Astrocyte (in vitro differentiated cells and primary cell): ENCODE results near the gene TUT1. TPM values are rescaled to one million over a fixed set of nuclear protein-coding genes. Genes with fewer than 3 reads are reported as not detected.
A peak's percentile ranks its signal among the peaks of the same experiment; 100 is the strongest.

Source experiments
- DNase-seq: peaks from one replicate; pipeline ENCODE4 v3.0.0-alpha.2; 2010; ENCODE audit warnings: low read depth
- FAIRE-seq: peaks from 2 replicates; lab custom pipeline; 2011; peaks lifted over from hg19 to GRCh38; lab: Jason Lieb, UNC
- H2AFZ ChIP-seq: 2 replicates; pipeline ENCODE4 v1.6.0; 2012; ENCODE audit warnings: low read depth, low read length, inconsistent platforms
- H3K27ac ChIP-seq: 2 replicates; pipeline ENCODE4 v1.5.1; 2011; ENCODE audit warnings: low read depth, low read length, inconsistent platforms
- H3K27me3 ChIP-seq: 2 replicates; pipeline ENCODE4 v1.6.0; 2011; ENCODE audit warnings: low read length, inconsistent platforms; ENCODE audit not compliant: insufficient read depth
- H3K36me3 ChIP-seq: 2 replicates; pipeline ENCODE4 v1.5.1; 2011; ENCODE audit warnings: low read length, inconsistent platforms; ENCODE audit not compliant: insufficient read depth
- H3K4me1 ChIP-seq: 2 replicates; pipeline ENCODE4 v1.5.1; 2011; ENCODE audit warnings: low read length, inconsistent platforms; ENCODE audit not compliant: insufficient read depth
- H3K4me2 ChIP-seq: 2 replicates; pipeline ENCODE4 v1.6.0; 2012; ENCODE audit warnings: low read length, inconsistent platforms
- H3K4me3 ChIP-seq: 2 replicates; pipeline ENCODE4 v1.5.1; 2011; ENCODE audit warnings: low read depth, mild to moderate bottlenecking, low read length, inconsistent platforms; ENCODE audit not compliant: insufficient read depth
- H3K79me2 ChIP-seq: 2 replicates; pipeline ENCODE4 v1.6.0; 2012; ENCODE audit warnings: mild to moderate bottlenecking, low read length, inconsistent platforms; ENCODE audit not compliant: insufficient read depth
- H3K9ac ChIP-seq: 2 replicates; pipeline ENCODE4 v1.6.0; 2012; ENCODE audit warnings: mild to moderate bottlenecking, low read length, inconsistent platforms
- H3K9me3 ChIP-seq: 2 replicates; pipeline ENCODE4 v1.5.1; 2012; ENCODE audit warnings: low read depth, mild to moderate bottlenecking, low read length, inconsistent platforms; ENCODE audit not compliant: insufficient read depth
- H4K20me1 ChIP-seq: 2 replicates; pipeline ENCODE4 v1.6.0; 2012; ENCODE audit warnings: low read length, inconsistent platforms; ENCODE audit not compliant: insufficient read depth
- H3K27ac Mint-ChIP-seq: one replicate; pipeline ENCODE4 v1.8.0; 2021; ENCODE audit warnings: mild to moderate bottlenecking, mixed read lengths; ENCODE audit not compliant: unreplicated experiment
- H3K27me3 Mint-ChIP-seq: one replicate; pipeline ENCODE4 v1.8.0; 2021; ENCODE audit warnings: low read depth, mixed read lengths; ENCODE audit not compliant: unreplicated experiment
- H3K36me3 Mint-ChIP-seq: one replicate; pipeline ENCODE4 v1.8.0; 2021; ENCODE audit warnings: low read depth, mixed read lengths; ENCODE audit not compliant: unreplicated experiment
- H3K4me1 Mint-ChIP-seq: one replicate; pipeline ENCODE4 v1.8.0; 2021; ENCODE audit warnings: low read depth, mixed read lengths; ENCODE audit not compliant: unreplicated experiment
- H3K4me3 Mint-ChIP-seq: one replicate; pipeline ENCODE4 v1.8.0; 2021; ENCODE audit warnings: mild to moderate bottlenecking, moderate library complexity, mixed read lengths; ENCODE audit not compliant: unreplicated experiment
- H3K9me3 Mint-ChIP-seq: one replicate; pipeline ENCODE4 v1.8.0; 2021; ENCODE audit warnings: mild to moderate bottlenecking, mixed read lengths; ENCODE audit not compliant: unreplicated experiment
- EZH2 ChIP-seq: IDR thresholded peaks from 2 replicates; pipeline ENCODE4 v1.6.1; 2012; ENCODE audit warnings: mild to moderate bottlenecking, low read length, inconsistent platforms; ENCODE audit not compliant: insufficient read depth
- total RNA-seq: library from RNA; stranded (reverse); gene quantifications from 2 replicates; pipeline ENCODE4 v1.2.1, GENCODE V29; 2021
- TF ChIP-seq, protein P1 (sequence below): IDR thresholded peaks from 2 replicates; pipeline ENCODE4 v1.5.1; 2011; ENCODE audit warnings: low read depth, mild to moderate bottlenecking, inconsistent platforms, low read length, moderate library complexity; ENCODE audit not compliant: insufficient read depth

TUT1 gene
- total RNA-seq, 1 donor from 2014 or later = 18.3 TPM

DNA sequence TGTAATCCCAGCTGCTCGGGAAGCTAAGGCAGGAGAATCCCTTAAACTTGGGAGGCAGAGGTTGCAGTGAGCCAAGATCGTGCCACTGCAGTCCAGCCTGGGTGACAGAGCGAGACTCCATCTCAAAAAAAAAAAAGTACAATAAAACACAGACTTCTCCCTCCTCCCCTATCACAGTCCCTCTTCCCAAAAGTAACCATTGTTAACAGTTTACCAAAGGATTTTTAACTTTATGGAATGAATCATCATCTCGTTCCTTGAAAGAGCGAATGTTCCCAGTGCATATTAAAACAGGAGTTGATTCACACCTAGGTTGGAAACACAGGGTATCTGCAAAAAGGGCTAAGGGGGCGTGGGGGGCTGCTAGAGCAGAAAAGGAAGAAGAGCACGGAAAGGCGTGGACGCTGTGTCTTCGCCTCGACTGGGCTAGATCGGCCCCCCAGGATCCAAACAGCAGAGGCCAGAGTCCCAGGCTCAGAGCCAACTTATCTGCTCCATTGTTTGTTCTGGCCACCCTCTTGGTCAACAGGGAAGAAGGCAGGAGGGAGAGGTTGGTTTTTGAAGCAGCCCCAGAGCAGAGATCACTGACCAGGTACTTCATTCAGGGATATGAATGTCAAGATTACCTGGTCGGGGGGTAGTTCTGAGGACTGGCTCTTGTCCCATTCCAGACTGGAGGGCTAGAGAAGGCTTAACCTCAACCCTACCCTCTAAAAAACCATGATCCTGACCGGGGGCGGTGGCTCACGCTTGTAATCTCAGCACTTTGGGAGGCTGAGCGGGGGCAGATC lies 42.6 kb downstream of the TUT1 start:
- Mint-ChIP-seq H3K4me1 (peaks cover 29% of the 10 kb centered on the region), H3K36me3 (no peaks in the 10 kb centered on the region), H3K27me3 (no peaks in the 10 kb centered on the region), H3K9me3 (no peaks in the 10 kb centered on the region), H3K4me3 (peak overlapping the region; percentile 84), H3K27ac (peak overlapping the region; percentile 34)
- H3K27me3 ChIP-seq = no peaks in the 10 kb centered on the region
- H3K9ac ChIP-seq = no peak overlapping the region
- peaks cover 18% of the 10 kb centered on the region for H4K20me1 ChIP-seq
- peak overlapping the region; percentile 90 for H3K4me2 ChIP-seq
- DNase-seq = peak; percentile 31
- H3K4me3 ChIP-seq = no peak overlapping the region
- no peak for FAIRE-seq
- H3K36me3 ChIP-seq = no peaks in the 10 kb centered on the region
- no peak overlapping the region for H3K27ac ChIP-seq
- TF ChIP-seq, protein P1, sequence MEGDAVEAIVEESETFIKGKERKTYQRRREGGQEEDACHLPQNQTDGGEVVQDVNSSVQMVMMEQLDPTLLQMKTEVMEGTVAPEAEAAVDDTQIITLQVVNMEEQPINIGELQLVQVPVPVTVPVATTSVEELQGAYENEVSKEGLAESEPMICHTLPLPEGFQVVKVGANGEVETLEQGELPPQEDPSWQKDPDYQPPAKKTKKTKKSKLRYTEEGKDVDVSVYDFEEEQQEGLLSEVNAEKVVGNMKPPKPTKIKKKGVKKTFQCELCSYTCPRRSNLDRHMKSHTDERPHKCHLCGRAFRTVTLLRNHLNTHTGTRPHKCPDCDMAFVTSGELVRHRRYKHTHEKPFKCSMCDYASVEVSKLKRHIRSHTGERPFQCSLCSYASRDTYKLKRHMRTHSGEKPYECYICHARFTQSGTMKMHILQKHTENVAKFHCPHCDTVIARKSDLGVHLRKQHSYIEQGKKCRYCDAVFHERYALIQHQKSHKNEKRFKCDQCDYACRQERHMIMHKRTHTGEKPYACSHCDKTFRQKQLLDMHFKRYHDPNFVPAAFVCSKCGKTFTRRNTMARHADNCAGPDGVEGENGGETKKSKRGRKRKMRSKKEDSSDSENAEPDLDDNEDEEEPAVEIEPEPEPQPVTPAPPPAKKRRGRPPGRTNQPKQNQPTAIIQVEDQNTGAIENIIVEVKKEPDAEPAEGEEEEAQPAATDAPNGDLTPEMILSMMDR = no peak
- TF ChIP-seq EZH2 = no peak
- peaks cover 44% of the 10 kb centered on the region for H3K4me1 ChIP-seq
- H3K79me2 ChIP-seq = peaks cover 36% of the 10 kb centered on the region
- H2AFZ ChIP-seq = no peak overlapping the region
- H3K9me3 ChIP-seq = no peaks in the 10 kb centered on the region

DNA sequence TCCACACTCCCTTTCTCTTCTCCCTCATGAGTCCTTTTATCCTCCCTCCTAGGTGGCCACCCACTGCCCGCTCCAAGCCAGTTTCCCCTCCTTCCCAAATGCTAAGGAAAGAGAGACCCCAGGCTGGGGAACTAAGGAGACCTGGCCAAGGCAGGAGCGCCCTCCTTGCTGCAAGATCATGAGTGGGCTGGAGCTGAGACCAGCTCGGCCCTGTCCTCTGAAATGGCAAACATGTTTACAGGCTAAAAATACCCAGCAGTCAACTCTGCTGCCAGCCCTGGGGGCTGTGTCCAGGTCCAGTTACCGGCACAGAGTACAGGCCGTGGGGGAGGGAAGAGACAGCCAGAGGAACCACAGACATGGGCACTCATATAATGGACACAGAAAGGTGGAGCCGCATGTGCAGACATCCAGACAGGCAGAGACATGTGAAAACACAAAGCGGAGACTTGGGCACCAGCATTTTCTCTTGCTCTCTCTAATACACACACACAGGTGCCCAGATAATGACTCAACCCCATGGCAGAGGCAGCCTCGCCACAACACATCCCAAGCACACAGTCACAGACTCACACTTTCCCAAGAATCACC lies 43.5 kb downstream of the TUT1 start:
- no peak for TF ChIP-seq EZH2
- TF ChIP-seq, protein P1 = no peak
- H3K27ac ChIP-seq = peak overlapping the region; percentile 66
- H2AFZ ChIP-seq = peak overlapping the region; percentile 24
- Mint-ChIP-seq H3K4me3 (peak overlapping the region; percentile 84), H3K9me3 (no peaks in the 10 kb centered on the region), H3K4me1 (peaks cover 34% of the 10 kb centered on the region), H3K27me3 (no peaks in the 10 kb centered on the region), H3K36me3 (no peaks in the 10 kb centered on the region), H3K27ac (peak overlapping the region; percentile 86)
- no peak for DNase-seq
- H3K9me3 ChIP-seq = no peaks in the 10 kb centered on the region
- FAIRE-seq = no peak
- peaks cover 27% of the 10 kb centered on the region for H4K20me1 ChIP-seq
- no peaks in the 10 kb centered on the region for H3K36me3 ChIP-seq
- peaks cover 45% of the 10 kb centered on the region for H3K4me1 ChIP-seq
- peak overlapping the region; percentile 90 for H3K4me2 ChIP-seq
- H3K27me3 ChIP-seq = no peaks in the 10 kb centered on the region
- H3K9ac ChIP-seq = peak overlapping the region; percentile 91
- H3K4me3 ChIP-seq = peak overlapping the region; percentile 95
- peaks cover 46% of the 10 kb centered on the region for H3K79me2 ChIP-seq
